Stomach (tissue), 4 donors: Measurements from ENCODE around the gene CLN5.

Source experiments
- EP300 ChIP-seq: sonication (generic); formaldehyde crosslinking; IDR thresholded peaks from one replicate; pipeline ENCODE4 v1.6.1; 2017; ENCODE audit warnings: antibody characterized with exemption
- POLR2A ChIP-seq, 4 donors: fragments of 450-650 bp; IDR thresholded peaks; one replicate each; pipeline ENCODE4 v1.6.1; 2016; ENCODE audit warnings: antibody characterized with exemption in 4 of 4, control low read depth in 2 of 4, mild to moderate bottlenecking in 1 of 4, moderate library complexity in 1 of 4
- POLR2AphosphoS5 ChIP-seq, 3 donors: sonication (generic); formaldehyde crosslinking; IDR thresholded peaks; one replicate each; pipeline ENCODE4 v1.6.1; 2016; ENCODE audit warnings: antibody characterized with exemption in 3 of 3

DNA sequence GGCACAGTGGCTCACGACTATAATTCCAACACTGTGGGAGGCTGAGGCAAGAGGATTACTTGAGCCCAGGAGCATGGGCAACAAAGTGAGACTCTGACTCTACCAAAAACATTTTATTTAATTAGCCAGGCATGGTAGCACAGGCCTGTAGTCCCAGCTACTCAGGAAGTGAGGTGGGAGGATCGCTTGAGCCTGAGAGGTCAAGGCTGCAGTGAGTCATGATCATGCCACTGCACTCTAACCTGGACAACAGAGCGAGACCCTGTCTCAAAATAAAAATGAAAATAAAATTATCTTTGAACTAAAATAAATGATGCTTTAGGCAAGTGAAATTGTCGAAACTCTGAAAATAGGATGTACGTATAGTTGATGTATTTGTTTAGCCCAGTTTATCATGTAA lies 8.2 kb upstream of the CLN5 start:
- no peak for TF ChIP-seq EP300
- TF ChIP-seq POLR2AphosphoS5 (IDR thresholded peaks at IDR 0.05), result no peak
- no peak for TF ChIP-seq POLR2A (IDR thresholded peaks at IDR 0.05)
